SK-N-SH treated with all-trans-retinoic acid at 6 μM for 48 hours (cell line): ENCODE measurements around the gene FGD5.

Source experiments
- ATAC-seq: fragments of 200-7000 bp; cut with Tn5 transposase; 3 replicates; pipeline ENCODE4 v1.9.1; 2020; ENCODE audit warnings: mild to moderate bottlenecking, moderate library complexity
- ARNTL ChIP-seq: fragments of 450-650 bp; formaldehyde crosslinking; IDR thresholded peaks from 2 replicates; pipeline ENCODE4 v1.5.0; 2020; ENCODE audit warnings: low read depth, mild to moderate bottlenecking, moderate library complexity, borderline replicate concordance
- BACH2 ChIP-seq: fragments of 250-450 bp; sonication (Bioruptor Pico); IDR thresholded peaks from 2 replicates; pipeline ENCODE4 v1.9.0; 2021; ENCODE audit warnings: mild to moderate bottlenecking, borderline replicate concordance
- CSDC2 ChIP-seq: fragments of 250-450 bp; sonication (Bioruptor Pico); IDR thresholded peaks from 2 replicates; pipeline ENCODE4 v1.5.0; 2020; ENCODE audit warnings: mild to moderate bottlenecking, moderate library complexity
- CSRNP3 ChIP-seq: fragments of 250-450 bp; sonication (Bioruptor Pico); IDR thresholded peaks from 2 replicates; pipeline ENCODE4 v1.5.1; 2021; ENCODE audit warnings: mild to moderate bottlenecking, moderate library complexity
- ESRRG ChIP-seq: fragments of 250-450 bp; sonication (Bioruptor Pico); IDR thresholded peaks from 2 replicates; pipeline ENCODE4 v1.6.1; 2021; ENCODE audit warnings: mild to moderate bottlenecking
- GLIS3 ChIP-seq: fragments of 250-450 bp; sonication (Bioruptor Pico); IDR thresholded peaks from 2 replicates; pipeline ENCODE4 v1.5.0; 2020; ENCODE audit warnings: mild to moderate bottlenecking, moderate library complexity
- ISL1 ChIP-seq: fragments of 250-450 bp; sonication (Bioruptor Pico); IDR thresholded peaks from 2 replicates; pipeline ENCODE4 v2.1.2; 2022; ENCODE audit warnings: mild to moderate bottlenecking, moderate library complexity
- OSR1 ChIP-seq: fragments of 250-450 bp; sonication (Bioruptor Pico); IDR thresholded peaks from 2 replicates; pipeline ENCODE4 v1.8.0; 2022; ENCODE audit warnings: moderate library complexity, mild to moderate bottlenecking, inconsistent platforms
- POU6F1 ChIP-seq: fragments of 250-450 bp; sonication (Bioruptor Pico); IDR thresholded peaks from 2 replicates; pipeline ENCODE4 v1.8.0; 2021; ENCODE audit warnings: low read depth, mild to moderate bottlenecking, moderate library complexity, borderline replicate concordance
- PPARA ChIP-seq: fragments of 250-450 bp; sonication (Bioruptor Pico); IDR thresholded peaks from 2 replicates; pipeline ENCODE4 v1.5.0; 2020; ENCODE audit warnings: mild to moderate bottlenecking, borderline replicate concordance
- RARB ChIP-seq: fragments of 250-450 bp; sonication (Bioruptor Pico); IDR thresholded peaks from 2 replicates; pipeline ENCODE4 v1.8.0; 2021; ENCODE audit warnings: mild to moderate bottlenecking, moderate library complexity
- SNAI2 ChIP-seq: fragments of 250-450 bp; sonication (Bioruptor Pico); IDR thresholded peaks from 2 replicates; pipeline ENCODE4 v1.5.0; 2020; ENCODE audit warnings: mild to moderate bottlenecking, moderate library complexity
- TCF4 ChIP-seq: fragments of 250-450 bp; sonication (Bioruptor Pico); IDR thresholded peaks from 2 replicates; pipeline ENCODE4 v1.8.0; 2021; ENCODE audit warnings: mild to moderate bottlenecking, moderate library complexity, borderline replicate concordance
- ZC3H10 ChIP-seq: fragments of 250-450 bp; sonication (Bioruptor Pico); IDR thresholded peaks from 2 replicates; pipeline ENCODE4 v1.5.1; 2021; ENCODE audit warnings: mild to moderate bottlenecking, moderate library complexity
- ZFP3 ChIP-seq: fragments of 250-450 bp; sonication (Bioruptor Pico); IDR thresholded peaks from 2 replicates; pipeline ENCODE4 v1.5.0; 2020; ENCODE audit warnings: mild to moderate bottlenecking, moderate library complexity
- ZFP30 ChIP-seq: fragments of 450-650 bp; formaldehyde crosslinking; IDR thresholded peaks from 2 replicates; pipeline ENCODE4 v1.5.0; 2022; ENCODE audit warnings: mild to moderate bottlenecking, moderate library complexity
- ZNF565 ChIP-seq: fragments of 450-650 bp; formaldehyde crosslinking; conservative IDR thresholded peaks from 2 replicates; pipeline ENCODE4 v1.5.0; 2020; ENCODE audit warnings: low read depth, mild to moderate bottlenecking, moderate library complexity
- ZNF70 ChIP-seq: fragments of 450-650 bp; formaldehyde crosslinking; IDR thresholded peaks from 2 replicates; pipeline ENCODE4 v1.5.0; 2020; ENCODE audit warnings: mild to moderate bottlenecking, moderate library complexity
- ZNF8 ChIP-seq: fragments of 450-650 bp; formaldehyde crosslinking; IDR thresholded peaks from 2 replicates; pipeline ENCODE4 v1.5.0; 2020; ENCODE audit warnings: mild to moderate bottlenecking, moderate library complexity
- TF ChIP-seq, protein P1 (sequence below): fragments of 250-450 bp; sonication (Bioruptor Pico); IDR thresholded peaks from 2 replicates; pipeline ENCODE4 v1.5.0; 2020; ENCODE audit warnings: mild to moderate bottlenecking, moderate library complexity
- TF ChIP-seq, protein P2 (sequence below): fragments of 250-450 bp; sonication (Bioruptor Pico); IDR thresholded peaks from 2 replicates; pipeline ENCODE4 v1.8.0; 2020; ENCODE audit warnings: mild to moderate bottlenecking, moderate library complexity, borderline replicate concordance

FGD5 gene

DNA sequence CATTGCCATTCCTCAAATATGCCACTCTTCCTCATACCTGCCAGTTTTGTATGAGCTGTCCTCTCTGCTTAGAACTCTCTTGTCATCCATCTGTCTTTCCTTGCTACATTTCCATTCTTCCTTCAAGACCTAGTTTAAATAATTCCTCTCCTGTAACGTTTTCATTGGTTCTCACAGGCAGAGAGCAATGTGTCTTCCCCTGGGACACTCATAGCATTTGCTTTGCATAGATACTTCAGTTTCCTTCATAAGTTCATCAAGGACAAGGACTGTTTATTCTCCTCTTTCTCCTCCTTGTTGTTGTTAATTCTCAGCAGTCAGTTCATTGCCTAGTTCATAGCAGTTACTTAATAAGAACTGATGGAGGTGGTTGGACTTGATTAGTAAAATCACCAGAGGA lies 139.2 kb downstream of the FGD5 start (continued):
- no peak for TF ChIP-seq ZNF565
- TF ChIP-seq BACH2, result no peak
- TF ChIP-seq POU6F1 (CRISPR knock-in tag), result no peak

DNA sequence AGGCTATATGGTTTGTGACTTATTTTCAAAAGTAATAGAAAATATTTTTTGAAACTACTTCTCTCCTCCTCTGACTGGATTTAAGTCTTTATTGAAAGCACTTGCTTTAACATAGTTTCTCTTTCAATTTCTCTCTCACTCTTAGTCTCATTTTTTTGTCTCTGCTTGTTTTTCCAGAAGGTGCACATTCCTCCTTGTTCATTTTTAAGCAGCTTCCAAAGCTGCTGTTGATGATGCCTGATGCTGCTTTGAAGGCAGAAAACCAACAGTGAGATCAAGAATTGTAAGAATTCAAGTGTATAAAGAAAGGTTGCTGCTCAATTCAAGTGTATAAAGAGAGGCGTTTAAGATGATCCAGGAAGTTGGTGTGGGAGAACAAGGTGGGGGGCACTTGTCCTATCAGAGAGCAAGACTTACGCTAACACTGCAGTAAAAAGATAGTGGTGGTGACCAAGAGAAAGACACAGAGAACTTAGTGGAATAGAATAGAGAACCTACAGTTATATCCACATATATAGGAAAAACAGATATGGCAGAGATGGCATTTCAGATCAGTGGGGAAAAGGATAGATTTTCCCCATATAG lies 140.7 kb downstream of the FGD5 start:
- no peak for TF ChIP-seq TCF4 (CRISPR knock-in tag)
- TF ChIP-seq ZFP3 (CRISPR knock-in tag), result no peak
- no peak for TF ChIP-seq ZC3H10 (CRISPR knock-in tag)
- TF ChIP-seq PPARA (CRISPR knock-in tag), result no peak
- no peak for TF ChIP-seq OSR1 (CRISPR knock-in tag)
- TF ChIP-seq ZNF70 (CRISPR knock-in tag), result no peak
- TF ChIP-seq ESRRG, result no peak
- TF ChIP-seq ZNF8 (CRISPR knock-in tag), result no peak
- TF ChIP-seq, protein P1, sequence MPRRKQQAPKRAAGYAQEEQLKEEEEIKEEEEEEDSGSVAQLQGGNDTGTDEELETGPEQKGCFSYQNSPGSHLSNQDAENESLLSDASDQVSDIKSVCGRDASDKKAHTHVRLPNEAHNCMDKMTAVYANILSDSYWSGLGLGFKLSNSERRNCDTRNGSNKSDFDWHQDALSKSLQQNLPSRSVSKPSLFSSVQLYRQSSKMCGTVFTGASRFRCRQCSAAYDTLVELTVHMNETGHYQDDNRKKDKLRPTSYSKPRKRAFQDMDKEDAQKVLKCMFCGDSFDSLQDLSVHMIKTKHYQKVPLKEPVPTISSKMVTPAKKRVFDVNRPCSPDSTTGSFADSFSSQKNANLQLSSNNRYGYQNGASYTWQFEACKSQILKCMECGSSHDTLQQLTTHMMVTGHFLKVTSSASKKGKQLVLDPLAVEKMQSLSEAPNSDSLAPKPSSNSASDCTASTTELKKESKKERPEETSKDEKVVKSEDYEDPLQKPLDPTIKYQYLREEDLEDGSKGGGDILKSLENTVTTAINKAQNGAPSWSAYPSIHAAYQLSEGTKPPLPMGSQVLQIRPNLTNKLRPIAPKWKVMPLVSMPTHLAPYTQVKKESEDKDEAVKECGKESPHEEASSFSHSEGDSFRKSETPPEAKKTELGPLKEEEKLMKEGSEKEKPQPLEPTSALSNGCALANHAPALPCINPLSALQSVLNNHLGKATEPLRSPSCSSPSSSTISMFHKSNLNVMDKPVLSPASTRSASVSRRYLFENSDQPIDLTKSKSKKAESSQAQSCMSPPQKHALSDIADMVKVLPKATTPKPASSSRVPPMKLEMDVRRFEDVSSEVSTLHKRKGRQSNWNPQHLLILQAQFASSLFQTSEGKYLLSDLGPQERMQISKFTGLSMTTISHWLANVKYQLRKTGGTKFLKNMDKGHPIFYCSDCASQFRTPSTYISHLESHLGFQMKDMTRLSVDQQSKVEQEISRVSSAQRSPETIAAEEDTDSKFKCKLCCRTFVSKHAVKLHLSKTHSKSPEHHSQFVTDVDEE (CRISPR knock-in tag), result no peak
- TF ChIP-seq RARB (CRISPR knock-in tag), result no peak
- no peak for TF ChIP-seq POU6F1 (CRISPR knock-in tag)
- no peak for TF ChIP-seq GLIS3 (CRISPR knock-in tag)
- TF ChIP-seq, protein P2, sequence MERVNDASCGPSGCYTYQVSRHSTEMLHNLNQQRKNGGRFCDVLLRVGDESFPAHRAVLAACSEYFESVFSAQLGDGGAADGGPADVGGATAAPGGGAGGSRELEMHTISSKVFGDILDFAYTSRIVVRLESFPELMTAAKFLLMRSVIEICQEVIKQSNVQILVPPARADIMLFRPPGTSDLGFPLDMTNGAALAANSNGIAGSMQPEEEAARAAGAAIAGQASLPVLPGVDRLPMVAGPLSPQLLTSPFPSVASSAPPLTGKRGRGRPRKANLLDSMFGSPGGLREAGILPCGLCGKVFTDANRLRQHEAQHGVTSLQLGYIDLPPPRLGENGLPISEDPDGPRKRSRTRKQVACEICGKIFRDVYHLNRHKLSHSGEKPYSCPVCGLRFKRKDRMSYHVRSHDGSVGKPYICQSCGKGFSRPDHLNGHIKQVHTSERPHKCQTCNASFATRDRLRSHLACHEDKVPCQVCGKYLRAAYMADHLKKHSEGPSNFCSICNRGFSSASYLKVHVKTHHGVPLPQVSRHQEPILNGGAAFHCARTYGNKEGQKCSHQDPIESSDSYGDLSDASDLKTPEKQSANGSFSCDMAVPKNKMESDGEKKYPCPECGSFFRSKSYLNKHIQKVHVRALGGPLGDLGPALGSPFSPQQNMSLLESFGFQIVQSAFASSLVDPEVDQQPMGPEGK (CRISPR knock-in tag), result no peak
- no peak for TF ChIP-seq SNAI2 (CRISPR knock-in tag)
- no peak for TF ChIP-seq ZNF565
- no peak for TF ChIP-seq CSDC2 (CRISPR knock-in tag)
- no peak for TF ChIP-seq ISL1 (CRISPR knock-in tag)
- TF ChIP-seq CSRNP3 (CRISPR knock-in tag), result no peak
- no peak for TF ChIP-seq ARNTL (CRISPR knock-in tag)
- no peak for TF ChIP-seq ZFP30 (CRISPR knock-in tag)
- ATAC-seq, result no peak

DNA sequence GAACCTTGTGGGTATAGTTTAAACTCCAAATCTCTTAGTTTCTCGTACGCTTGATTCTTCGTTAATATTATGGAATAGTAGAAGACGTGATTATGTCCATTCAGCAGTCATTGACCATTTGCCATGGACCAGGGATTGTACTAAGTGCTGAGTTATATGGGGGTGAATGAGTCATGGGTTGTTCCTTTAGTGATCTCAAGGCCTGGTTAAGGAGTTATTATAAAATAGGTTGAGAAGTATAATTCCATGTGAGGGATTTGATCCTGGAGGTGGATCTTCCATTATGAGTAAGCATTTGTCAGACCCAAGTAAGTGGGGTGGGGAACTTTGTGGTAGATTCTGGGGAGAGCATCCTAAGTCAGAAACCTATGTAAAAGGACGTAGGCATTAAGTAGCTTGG lies 144.0 kb downstream of the FGD5 start:
- TF ChIP-seq ZFP3 (CRISPR knock-in tag), result no peak
- TF ChIP-seq RARB (CRISPR knock-in tag), result no peak
- no peak for TF ChIP-seq OSR1 (CRISPR knock-in tag)
- ATAC-seq, result no peak; the same call in 1 of the 3 replicates
